ENCODE data around the gene SNRNP48. TPM values are rescaled to one million over a fixed set of nuclear protein-coding genes. Genes with fewer than 3 reads are reported as not detected.

Gene SNRNP48
- total RNA-seq, 4 donors from 2014 or later, result 7.9 to 12.4 (median 9.7) TPM

DNA sequence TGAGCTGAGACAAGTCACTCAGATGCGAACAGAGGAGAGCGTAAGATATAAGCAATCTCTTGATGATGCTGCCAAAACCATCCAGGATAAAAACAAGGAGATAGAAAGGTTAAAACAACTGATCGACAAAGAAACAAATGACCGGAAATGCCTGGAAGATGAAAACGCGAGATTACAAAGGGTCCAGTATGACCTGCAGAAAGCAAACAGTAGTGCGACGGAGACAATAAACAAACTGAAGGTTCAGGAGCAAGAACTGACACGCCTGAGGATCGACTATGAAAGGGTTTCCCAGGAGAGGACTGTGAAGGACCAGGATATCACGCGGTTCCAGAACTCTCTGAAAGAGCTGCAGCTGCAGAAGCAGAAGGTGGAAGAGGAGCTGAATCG is 9.5 kb upstream of the SNRNP48 start:
- Histone ChIP-seq H3K9me3 (no peaks in the 10 kb centered on the region), H3K27me3 (no peaks in the 10 kb centered on the region), H3K4me3 (no peak overlapping the region), H3K27ac (no peak overlapping the region), H3K36me3 (peaks cover 74% of the 10 kb centered on the region), H3K4me1 (no peaks in the 10 kb centered on the region)
- DNase-seq (ENCODE audit: low spot score in 2 of 2), result no peak
- TF ChIP-seq, protein P1, sequence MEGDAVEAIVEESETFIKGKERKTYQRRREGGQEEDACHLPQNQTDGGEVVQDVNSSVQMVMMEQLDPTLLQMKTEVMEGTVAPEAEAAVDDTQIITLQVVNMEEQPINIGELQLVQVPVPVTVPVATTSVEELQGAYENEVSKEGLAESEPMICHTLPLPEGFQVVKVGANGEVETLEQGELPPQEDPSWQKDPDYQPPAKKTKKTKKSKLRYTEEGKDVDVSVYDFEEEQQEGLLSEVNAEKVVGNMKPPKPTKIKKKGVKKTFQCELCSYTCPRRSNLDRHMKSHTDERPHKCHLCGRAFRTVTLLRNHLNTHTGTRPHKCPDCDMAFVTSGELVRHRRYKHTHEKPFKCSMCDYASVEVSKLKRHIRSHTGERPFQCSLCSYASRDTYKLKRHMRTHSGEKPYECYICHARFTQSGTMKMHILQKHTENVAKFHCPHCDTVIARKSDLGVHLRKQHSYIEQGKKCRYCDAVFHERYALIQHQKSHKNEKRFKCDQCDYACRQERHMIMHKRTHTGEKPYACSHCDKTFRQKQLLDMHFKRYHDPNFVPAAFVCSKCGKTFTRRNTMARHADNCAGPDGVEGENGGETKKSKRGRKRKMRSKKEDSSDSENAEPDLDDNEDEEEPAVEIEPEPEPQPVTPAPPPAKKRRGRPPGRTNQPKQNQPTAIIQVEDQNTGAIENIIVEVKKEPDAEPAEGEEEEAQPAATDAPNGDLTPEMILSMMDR (IDR thresholded peaks at IDR 0.05), result no peak
- 89% methylated on average over 13 of the region's 13 CpGs for WGBS

DNA sequence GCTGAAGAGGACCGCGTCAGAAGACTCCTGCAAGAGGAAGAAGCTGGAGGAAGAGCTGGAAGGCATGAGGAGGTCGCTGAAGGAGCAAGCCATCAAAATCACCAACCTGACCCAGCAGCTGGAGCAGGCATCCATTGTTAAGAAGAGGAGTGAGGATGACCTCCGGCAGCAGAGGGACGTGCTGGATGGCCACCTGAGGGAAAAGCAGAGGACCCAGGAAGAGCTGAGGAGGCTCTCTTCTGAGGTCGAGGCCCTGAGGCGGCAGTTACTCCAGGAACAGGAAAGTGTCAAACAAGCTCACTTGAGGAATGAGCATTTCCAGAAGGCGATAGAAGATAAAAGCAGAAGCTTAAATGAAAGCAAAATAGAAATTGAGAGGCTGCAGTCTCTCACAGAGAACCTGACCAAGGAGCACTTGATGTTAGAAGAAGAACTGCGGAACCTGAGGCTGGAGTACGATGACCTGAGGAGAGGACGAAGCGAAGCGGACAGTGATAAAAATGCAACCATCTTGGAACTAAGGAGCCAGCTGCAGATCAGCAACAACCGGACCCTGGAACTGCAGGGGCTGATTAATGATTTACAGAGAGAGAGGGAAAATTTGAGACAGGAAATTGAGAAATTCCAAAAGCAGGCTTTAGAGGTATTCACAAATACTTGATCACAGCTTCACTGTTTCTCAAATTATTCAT is 8.9 kb upstream of the SNRNP48 start:
- TF ChIP-seq EP300 (IDR thresholded peaks at IDR 0.05), result no peak
- TF ChIP-seq POLR2AphosphoS5 (IDR thresholded peaks at IDR 0.05), result no peak
- TF ChIP-seq, protein P1 (IDR thresholded peaks at IDR 0.05), result no peak
- TF ChIP-seq POLR2A (IDR thresholded peaks at IDR 0.05), result no peak
- Histone ChIP-seq H3K36me3 (peaks cover 69% of the 10 kb centered on the region), H3K9me3 (no peaks in the 10 kb centered on the region), H3K4me1 (no peaks in the 10 kb centered on the region), H3K4me3 (no peak overlapping the region), H3K27ac (no peak overlapping the region), H3K27me3 (no peaks in the 10 kb centered on the region)
- no peak for DNase-seq (ENCODE audit: low spot score in 2 of 2)
- WGBS, result 86% methylated on average over 14 of the region's 14 CpGs

DNA sequence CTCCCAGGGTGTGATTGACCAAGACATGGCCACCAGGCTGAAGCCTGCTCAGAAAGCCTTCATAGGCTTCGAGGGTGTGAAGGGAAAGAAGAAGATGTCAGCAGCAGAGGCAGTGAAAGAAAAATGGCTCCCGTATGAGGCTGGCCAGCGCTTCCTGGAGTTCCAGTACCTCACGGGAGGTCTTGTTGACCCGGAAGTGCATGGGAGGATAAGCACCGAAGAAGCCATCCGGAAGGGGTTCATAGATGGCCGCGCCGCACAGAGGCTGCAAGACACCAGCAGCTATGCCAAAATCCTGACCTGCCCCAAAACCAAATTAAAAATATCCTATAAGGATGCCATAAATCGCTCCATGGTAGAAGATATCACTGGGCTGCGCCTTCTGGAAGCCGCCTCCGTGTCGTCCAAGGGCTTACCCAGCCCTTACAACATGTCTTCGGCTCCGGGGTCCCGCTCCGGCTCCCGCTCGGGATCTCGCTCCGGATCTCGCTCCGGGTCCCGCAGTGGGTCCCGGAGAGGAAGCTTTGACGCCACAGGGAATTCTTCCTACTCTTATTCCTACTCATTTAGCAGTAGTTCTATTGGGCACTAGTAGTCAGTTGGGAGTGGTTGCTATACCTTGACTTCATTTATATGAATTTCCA is 4.6 kb upstream of the SNRNP48 start:
- Histone ChIP-seq H3K4me1 (peaks cover 10% of the 10 kb centered on the region), H3K4me3 (no peak overlapping the region), H3K9me3 (no peaks in the 10 kb centered on the region), H3K27ac (no peak overlapping the region), H3K27me3 (no peaks in the 10 kb centered on the region), H3K36me3 (peaks cover 30% of the 10 kb centered on the region)
- no peak for DNase-seq (ENCODE audit: low spot score in 2 of 2)
- 96% methylated on average over 28 of the region's 28 CpGs for WGBS
- TF ChIP-seq POLR2AphosphoS5 (IDR thresholded peaks at IDR 0.05) (no peak), POLR2A (IDR thresholded peaks at IDR 0.05) (no peak)

DNA sequence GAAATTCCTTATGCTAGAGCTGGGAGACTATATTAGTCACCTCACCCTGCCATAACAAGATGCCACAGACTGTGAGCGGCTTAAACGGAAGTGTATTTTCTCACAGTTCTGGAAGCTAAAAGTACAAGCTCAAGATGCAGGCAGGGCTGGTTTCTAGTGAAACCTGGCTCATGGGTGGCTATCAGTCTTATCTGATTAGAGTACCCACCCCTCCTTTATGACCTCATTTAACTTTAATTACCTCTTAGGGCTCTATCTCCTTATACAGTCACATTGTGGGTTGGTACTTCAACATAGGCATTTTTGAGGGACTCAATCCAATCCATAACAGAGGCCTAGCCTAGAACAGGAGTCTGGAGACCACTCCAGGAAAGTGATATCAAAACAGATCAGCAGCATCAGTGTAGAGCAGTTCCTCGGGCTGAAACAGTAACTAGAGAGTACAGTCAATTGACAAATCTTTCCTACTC is 2.3 kb upstream of the SNRNP48 start:
- peaks cover 13% of the 10 kb centered on the region for H3K36me3 ChIP-seq
- TF ChIP-seq, protein P1 (IDR thresholded peaks at IDR 0.05), result no peak
- no peak for TF ChIP-seq POLR2A (IDR thresholded peaks at IDR 0.05)
- TF ChIP-seq EP300 (IDR thresholded peaks at IDR 0.05), result no peak
- no peak for TF ChIP-seq POLR2AphosphoS5 (IDR thresholded peaks at IDR 0.05)
- DNase-seq (ENCODE audit: low spot score in 2 of 2), result no peak
- no peaks in the 10 kb centered on the region for H3K9me3 ChIP-seq
- H3K4me1 ChIP-seq, result peaks cover 30% of the 10 kb centered on the region
- H3K27me3 ChIP-seq, result no peaks in the 10 kb centered on the region
- H3K4me3 ChIP-seq, result no peak overlapping the region
- no peak overlapping the region for H3K27ac ChIP-seq
- WGBS, result 51% methylated on average over 3 of the region's 3 CpGs

DNA sequence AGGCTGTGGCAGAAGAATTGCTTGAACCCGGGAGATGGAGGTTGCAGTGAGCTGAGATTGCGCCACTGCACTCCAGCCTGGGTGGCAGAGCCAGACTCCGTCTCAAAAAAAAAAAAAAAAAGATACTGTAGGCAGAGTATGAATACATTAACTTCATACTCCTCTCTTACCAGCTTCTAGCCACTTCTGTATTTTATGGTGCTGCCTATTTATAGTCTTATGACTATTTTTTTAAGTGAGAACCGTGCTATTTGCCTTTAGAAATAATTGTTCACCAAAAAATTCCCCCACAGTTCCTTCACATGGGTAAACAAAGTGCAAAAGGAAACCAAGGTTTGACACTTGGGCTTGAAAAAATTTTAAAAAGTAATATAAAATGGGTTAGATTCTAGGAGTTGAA is 1.5 kb upstream of the SNRNP48 start:
- Histone ChIP-seq H3K27me3 (no peaks in the 10 kb centered on the region), H3K9me3 (no peaks in the 10 kb centered on the region), H3K4me1 (peaks cover 31% of the 10 kb centered on the region), H3K27ac (no peak overlapping the region), H3K4me3 (no peak overlapping the region), H3K36me3 (peaks cover 5% of the 10 kb centered on the region)
- TF ChIP-seq, protein P1 (IDR thresholded peaks at IDR 0.05), result no peak
- TF ChIP-seq POLR2A (IDR thresholded peaks at IDR 0.05) (no peak), EP300 (IDR thresholded peaks at IDR 0.05) (no peak), POLR2AphosphoS5 (IDR thresholded peaks at IDR 0.05) (no peak)
- 48% methylated on average over 4 of the region's 4 CpGs for WGBS
- DNase-seq (ENCODE audit: low spot score in 2 of 2), result no peak
